Measurements from ENCODE around the gene TNFRSF11A. TPM values are rescaled to one million over a fixed set of nuclear protein-coding genes. Genes with fewer than 3 reads are reported as not detected.

The TNFRSF11A gene
- total and polyA plus RNA-seq, 4 donors: 0.87 to 2.3 (median 1.4) TPM

DNA sequence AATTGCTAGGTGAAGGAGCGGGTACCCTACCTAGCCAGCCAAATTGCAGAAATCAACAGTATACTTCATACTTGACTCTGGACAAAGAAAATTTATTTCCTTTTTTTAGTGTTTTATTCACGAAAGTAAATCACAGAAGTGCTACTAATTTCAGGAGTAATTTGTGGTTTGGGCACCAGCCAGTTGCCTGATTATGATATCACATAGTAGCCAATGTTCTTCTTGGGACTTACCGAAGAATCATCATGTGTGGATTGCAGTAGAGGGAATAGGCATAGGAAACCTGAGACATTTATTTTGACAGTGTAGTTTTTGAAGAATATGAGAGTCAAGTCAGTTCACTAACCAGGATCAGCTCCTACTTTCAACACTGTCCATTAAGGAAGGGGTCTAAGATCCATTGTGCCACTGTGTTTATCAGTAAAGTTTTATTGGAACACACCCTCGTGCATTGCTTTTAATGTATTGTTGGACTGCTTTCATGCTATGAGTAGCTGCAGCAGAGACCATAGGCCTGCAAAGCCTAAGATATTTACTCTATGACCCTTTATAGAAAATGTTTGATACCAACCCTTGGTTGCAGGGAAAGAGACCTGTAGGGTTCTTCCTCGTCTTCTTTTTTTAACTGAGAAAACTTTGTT, 32.1 kb downstream of the TNFRSF11A start:
- no peak for DNase-seq (ENCODE audit: low read depth in 4 of 6, low spot score in 6 of 6)
- 100% methylated on average over 1 of the region's 5 CpGs for WGBS (ENCODE audit: insufficient coverage)

GRCh38 chr18:62360805-62361204, 35.7 kb downstream of the TNFRSF11A start:
- Histone ChIP-seq H3K4me3 (ENCODE audit: low read depth, low read length) (no peak overlapping the region), H3K36me3 (ENCODE audit: control insufficient read depth, insufficient read depth, low read length) (no peaks in the 10 kb centered on the region), H3K9me3 (ENCODE audit: control insufficient read depth, insufficient read depth, low read length) (no peaks in the 10 kb centered on the region), H3K27ac (ENCODE audit: low read depth, low read length) (no peak overlapping the region), H3K27me3 (ENCODE audit: control insufficient read depth, insufficient read depth, low read length) (no peaks in the 10 kb centered on the region), H3K4me1 (ENCODE audit: control insufficient read depth, insufficient read depth, low read length) (no peaks in the 10 kb centered on the region)
- DNase-seq (ENCODE audit: low read depth in 4 of 6, low spot score in 6 of 6): no peak
- WGBS (ENCODE audit: insufficient coverage): 100% methylated on average over 2 of the region's 2 CpGs

More for the DNA sequence above, 32.1 kb downstream of the TNFRSF11A start:
- H3K4me1 ChIP-seq (ENCODE audit: control insufficient read depth, insufficient read depth, low read length): no peaks in the 10 kb centered on the region
- no peaks in the 10 kb centered on the region for H3K9me3 ChIP-seq (ENCODE audit: control insufficient read depth, insufficient read depth, low read length)
- no peak overlapping the region for H3K27ac ChIP-seq (ENCODE audit: low read depth, low read length)
- no peaks in the 10 kb centered on the region for H3K27me3 ChIP-seq (ENCODE audit: control insufficient read depth, insufficient read depth, low read length)
- H3K4me3 ChIP-seq (ENCODE audit: low read depth, low read length): no peak overlapping the region
- no peaks in the 10 kb centered on the region for H3K36me3 ChIP-seq (ENCODE audit: control insufficient read depth, insufficient read depth, low read length)

GRCh38 chr18:62361288-62361687, 36.2 kb downstream of the TNFRSF11A start:
- 83% methylated on average over 7 of the region's 7 CpGs for WGBS (ENCODE audit: insufficient coverage)
- Histone ChIP-seq H3K36me3 (ENCODE audit: control insufficient read depth, insufficient read depth, low read length) (no peaks in the 10 kb centered on the region), H3K27ac (ENCODE audit: low read depth, low read length) (no peak overlapping the region), H3K4me3 (ENCODE audit: low read depth, low read length) (no peak overlapping the region), H3K27me3 (ENCODE audit: control insufficient read depth, insufficient read depth, low read length) (no peaks in the 10 kb centered on the region), H3K4me1 (ENCODE audit: control insufficient read depth, insufficient read depth, low read length) (no peaks in the 10 kb centered on the region), H3K9me3 (ENCODE audit: control insufficient read depth, insufficient read depth, low read length) (no peaks in the 10 kb centered on the region)
- DNase-seq (ENCODE audit: low read depth in 4 of 6, low spot score in 6 of 6): peak in 1 of 6 donors; percentile 33

GRCh38 chr18:62364558-62364957, 39.4 kb downstream of the TNFRSF11A start:
- WGBS (ENCODE audit: insufficient coverage): 100% methylated on average over 1 of the region's 5 CpGs
- Histone ChIP-seq H3K27ac (ENCODE audit: low read depth, low read length) (no peak overlapping the region), H3K4me3 (ENCODE audit: low read depth, low read length) (no peak overlapping the region), H3K9me3 (ENCODE audit: control insufficient read depth, insufficient read depth, low read length) (no peaks in the 10 kb centered on the region), H3K36me3 (ENCODE audit: control insufficient read depth, insufficient read depth, low read length) (no peaks in the 10 kb centered on the region), H3K4me1 (ENCODE audit: control insufficient read depth, insufficient read depth, low read length) (no peaks in the 10 kb centered on the region), H3K27me3 (ENCODE audit: control insufficient read depth, insufficient read depth, low read length) (no peaks in the 10 kb centered on the region)
- DNase-seq (ENCODE audit: low read depth in 4 of 6, low spot score in 6 of 6): no peak

DNA sequence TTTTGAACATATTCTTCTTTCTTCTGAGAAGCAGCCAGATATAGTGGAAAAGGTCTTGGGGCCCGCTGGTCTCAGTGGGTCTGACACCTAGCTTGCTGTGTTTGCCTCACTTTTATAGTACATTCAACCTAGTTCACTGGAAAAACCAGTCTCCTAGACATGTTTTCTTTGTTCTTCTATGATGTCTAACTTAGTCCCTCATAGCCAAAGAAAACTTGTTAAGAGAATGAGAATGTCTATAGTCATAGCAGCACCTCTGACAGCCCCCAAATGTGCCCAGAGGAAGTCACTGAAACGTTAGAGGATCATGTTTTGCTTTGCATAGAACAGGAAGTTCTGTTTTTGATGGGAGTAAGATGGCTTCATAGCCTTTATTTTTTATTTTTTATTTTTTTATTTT, 40.3 kb downstream of the TNFRSF11A start:
- Histone ChIP-seq H3K4me1 (ENCODE audit: control insufficient read depth, insufficient read depth, low read length) (no peaks in the 10 kb centered on the region), H3K27ac (ENCODE audit: low read depth, low read length) (no peak overlapping the region), H3K9me3 (ENCODE audit: control insufficient read depth, insufficient read depth, low read length) (no peaks in the 10 kb centered on the region), H3K4me3 (ENCODE audit: low read depth, low read length) (no peak overlapping the region), H3K36me3 (ENCODE audit: control insufficient read depth, insufficient read depth, low read length) (no peaks in the 10 kb centered on the region), H3K27me3 (ENCODE audit: control insufficient read depth, insufficient read depth, low read length) (no peaks in the 10 kb centered on the region)
- WGBS (ENCODE audit: insufficient coverage): no CpG with 5 or more reads among the region's 2 CpGs
- DNase-seq (ENCODE audit: low read depth in 4 of 6, low spot score in 6 of 6): no peak

GRCh38 chr18:62366992-62367391, 41.9 kb downstream of the TNFRSF11A start:
- H3K4me3 ChIP-seq (ENCODE audit: low read depth, low read length): no peak overlapping the region
- H3K27ac ChIP-seq (ENCODE audit: low read depth, low read length): no peak overlapping the region
- no peak for DNase-seq (ENCODE audit: low read depth in 4 of 6, low spot score in 6 of 6)
- 87% methylated on average over 6 of the region's 6 CpGs for WGBS (ENCODE audit: insufficient coverage)
- no peaks in the 10 kb centered on the region for H3K36me3 ChIP-seq (ENCODE audit: control insufficient read depth, insufficient read depth, low read length)
- H3K27me3 ChIP-seq (ENCODE audit: control insufficient read depth, insufficient read depth, low read length): no peaks in the 10 kb centered on the region
- H3K4me1 ChIP-seq (ENCODE audit: control insufficient read depth, insufficient read depth, low read length): no peaks in the 10 kb centered on the region
- H3K9me3 ChIP-seq (ENCODE audit: control insufficient read depth, insufficient read depth, low read length): no peaks in the 10 kb centered on the region

- Histone ChIP-seq H3K4me3 (ENCODE audit: low read depth, low read length) (no peak overlapping the region), H3K27me3 (ENCODE audit: control insufficient read depth, insufficient read depth, low read length) (no peaks in the 10 kb centered on the region), H3K36me3 (ENCODE audit: control insufficient read depth, insufficient read depth, low read length) (no peaks in the 10 kb centered on the region), H3K27ac (ENCODE audit: low read depth, low read length) (no peak overlapping the region), H3K4me1 (ENCODE audit: control insufficient read depth, insufficient read depth, low read length) (no peaks in the 10 kb centered on the region), H3K9me3 (ENCODE audit: control insufficient read depth, insufficient read depth, low read length) (no peaks in the 10 kb centered on the region)
- WGBS (ENCODE audit: insufficient coverage): no CpG with 5 or more reads among the region's 2 CpGs
- no peak for DNase-seq (ENCODE audit: low read depth in 4 of 6, low spot score in 6 of 6)
Measured at GRCh38 chr18:62368100-62368499, 43.0 kb downstream of the TNFRSF11A start.

- no peak overlapping the region for H3K27ac ChIP-seq (ENCODE audit: low read depth, low read length)
- 86% methylated on average over 9 of the region's 9 CpGs for WGBS (ENCODE audit: insufficient coverage)
Measured at GRCh38 chr18:62369129-62369644, 44.1 kb downstream of the TNFRSF11A start.

GRCh38 chr18:62370366-62370765, 45.3 kb downstream of the TNFRSF11A start:
- H3K4me1 ChIP-seq (ENCODE audit: control insufficient read depth, insufficient read depth, low read length): no peaks in the 10 kb centered on the region
- H3K9me3 ChIP-seq (ENCODE audit: control insufficient read depth, insufficient read depth, low read length): no peaks in the 10 kb centered on the region
- DNase-seq (ENCODE audit: low read depth in 4 of 6, low spot score in 6 of 6): peak in 2 of 6 donors; percentile 41 to 59
- no peaks in the 10 kb centered on the region for H3K36me3 ChIP-seq (ENCODE audit: control insufficient read depth, insufficient read depth, low read length)
- no peaks in the 10 kb centered on the region for H3K27me3 ChIP-seq (ENCODE audit: control insufficient read depth, insufficient read depth, low read length)
- H3K27ac ChIP-seq (ENCODE audit: low read depth, low read length): no peak overlapping the region
- H3K4me3 ChIP-seq (ENCODE audit: low read depth, low read length): no peak overlapping the region
- 20% methylated on average over 1 of the region's 4 CpGs for WGBS (ENCODE audit: insufficient coverage)

More at GRCh38 chr18:62369129-62369644, 44.1 kb downstream of the TNFRSF11A start:
- H3K27me3 ChIP-seq (ENCODE audit: control insufficient read depth, insufficient read depth, low read length): no peaks in the 10 kb centered on the region
- no peaks in the 10 kb centered on the region for H3K36me3 ChIP-seq (ENCODE audit: control insufficient read depth, insufficient read depth, low read length)
- no peak for DNase-seq (ENCODE audit: low read depth in 4 of 6, low spot score in 6 of 6)
- H3K9me3 ChIP-seq (ENCODE audit: control insufficient read depth, insufficient read depth, low read length): no peaks in the 10 kb centered on the region
- no peaks in the 10 kb centered on the region for H3K4me1 ChIP-seq (ENCODE audit: control insufficient read depth, insufficient read depth, low read length)
- no peak overlapping the region for H3K4me3 ChIP-seq (ENCODE audit: low read depth, low read length)

GRCh38 chr18:62371436-62371835, 46.3 kb downstream of the TNFRSF11A start:
- Histone ChIP-seq H3K27me3 (ENCODE audit: control insufficient read depth, insufficient read depth, low read length) (no peaks in the 10 kb centered on the region), H3K4me3 (ENCODE audit: low read depth, low read length) (no peak overlapping the region), H3K27ac (ENCODE audit: low read depth, low read length) (no peak overlapping the region), H3K36me3 (ENCODE audit: control insufficient read depth, insufficient read depth, low read length) (no peaks in the 10 kb centered on the region), H3K9me3 (ENCODE audit: control insufficient read depth, insufficient read depth, low read length) (no peaks in the 10 kb centered on the region), H3K4me1 (ENCODE audit: control insufficient read depth, insufficient read depth, low read length) (no peaks in the 10 kb centered on the region)
- WGBS (ENCODE audit: insufficient coverage): 23% methylated on average over 5 of the region's 10 CpGs
- DNase-seq (ENCODE audit: low read depth in 4 of 6, low spot score in 6 of 6): peak in 2 of 6 donors; percentile 64 to 84

Data from spinal cord (tissue), 10 donors.